ENCODE measurements around the gene GUCA2B. TPM values are rescaled to one million over a fixed set of nuclear protein-coding genes. Genes with fewer than 3 reads are reported as not detected.

The GUCA2B gene
- total RNA-seq, 1 donor from 2014 or later = not detected

DNA sequence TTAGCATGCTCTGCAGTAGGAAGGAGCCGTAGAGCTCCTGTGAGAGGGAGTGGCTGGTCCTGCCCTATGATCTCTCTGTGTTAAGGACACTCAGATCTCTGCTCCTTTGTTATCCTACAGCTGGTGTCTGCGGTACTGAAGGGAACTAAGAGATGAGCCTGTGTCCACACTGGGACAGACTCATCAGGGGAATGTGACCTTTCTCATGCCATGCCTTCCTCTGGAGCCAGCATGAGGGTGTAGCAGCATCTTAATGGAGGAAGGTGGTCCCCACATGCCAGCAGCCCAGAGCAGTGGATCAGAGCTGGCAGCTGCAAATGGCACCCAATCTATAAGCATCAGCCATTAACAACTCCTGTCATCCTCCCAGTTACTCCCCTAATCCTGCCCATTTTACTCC lies 24.7 kb upstream of the GUCA2B start:
- no peaks in the 10 kb centered on the region for H3K9me3 Mint-ChIP-seq
- TF ChIP-seq, protein P1, sequence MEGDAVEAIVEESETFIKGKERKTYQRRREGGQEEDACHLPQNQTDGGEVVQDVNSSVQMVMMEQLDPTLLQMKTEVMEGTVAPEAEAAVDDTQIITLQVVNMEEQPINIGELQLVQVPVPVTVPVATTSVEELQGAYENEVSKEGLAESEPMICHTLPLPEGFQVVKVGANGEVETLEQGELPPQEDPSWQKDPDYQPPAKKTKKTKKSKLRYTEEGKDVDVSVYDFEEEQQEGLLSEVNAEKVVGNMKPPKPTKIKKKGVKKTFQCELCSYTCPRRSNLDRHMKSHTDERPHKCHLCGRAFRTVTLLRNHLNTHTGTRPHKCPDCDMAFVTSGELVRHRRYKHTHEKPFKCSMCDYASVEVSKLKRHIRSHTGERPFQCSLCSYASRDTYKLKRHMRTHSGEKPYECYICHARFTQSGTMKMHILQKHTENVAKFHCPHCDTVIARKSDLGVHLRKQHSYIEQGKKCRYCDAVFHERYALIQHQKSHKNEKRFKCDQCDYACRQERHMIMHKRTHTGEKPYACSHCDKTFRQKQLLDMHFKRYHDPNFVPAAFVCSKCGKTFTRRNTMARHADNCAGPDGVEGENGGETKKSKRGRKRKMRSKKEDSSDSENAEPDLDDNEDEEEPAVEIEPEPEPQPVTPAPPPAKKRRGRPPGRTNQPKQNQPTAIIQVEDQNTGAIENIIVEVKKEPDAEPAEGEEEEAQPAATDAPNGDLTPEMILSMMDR (conservative IDR thresholded peaks at IDR 0.05) = no peak
- no peak overlapping the region for H3K4me3 Mint-ChIP-seq
- no peak overlapping the region for H3K27ac Mint-ChIP-seq (ENCODE audit: unreplicated experiment)
- H3K27me3 Mint-ChIP-seq (ENCODE audit: low read depth) = peaks cover 7% of the 10 kb centered on the region
- H3K4me1 Mint-ChIP-seq = no peaks in the 10 kb centered on the region
- DNase-seq (ENCODE audit: low read depth, low spot score) = no peak
- no peaks in the 10 kb centered on the region for H3K36me3 Mint-ChIP-seq (ENCODE audit: low read depth)

DNA sequence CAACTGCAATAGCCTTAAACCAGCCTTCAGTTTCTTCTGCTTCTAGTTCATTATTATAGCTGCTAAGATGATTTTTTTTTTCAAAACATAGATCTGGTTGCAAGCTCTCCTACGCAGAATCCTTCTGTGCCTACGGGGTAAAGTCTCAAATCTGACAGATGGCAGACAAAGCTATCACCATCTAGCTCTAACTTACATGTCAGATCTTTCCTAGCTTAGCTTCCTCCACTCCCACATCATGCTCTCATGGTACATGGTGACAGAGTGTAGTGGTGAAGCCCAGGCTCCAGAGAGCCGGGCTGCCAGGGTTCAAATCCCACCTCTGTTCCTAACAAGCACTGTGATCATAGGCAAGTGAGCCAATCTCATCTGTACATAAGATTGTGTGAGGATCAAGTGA lies 24.2 kb upstream of the GUCA2B start:
- H3K4me1 Mint-ChIP-seq = no peaks in the 10 kb centered on the region
- TF ChIP-seq, protein P1 (conservative IDR thresholded peaks at IDR 0.05) = no peak
- DNase-seq (ENCODE audit: low read depth, low spot score) = no peak
- no peak overlapping the region for H3K4me3 Mint-ChIP-seq
- H3K27me3 Mint-ChIP-seq (ENCODE audit: low read depth) = peaks cover 7% of the 10 kb centered on the region
- no peaks in the 10 kb centered on the region for H3K9me3 Mint-ChIP-seq
- H3K27ac Mint-ChIP-seq (ENCODE audit: unreplicated experiment) = no peak overlapping the region
- H3K36me3 Mint-ChIP-seq (ENCODE audit: low read depth) = no peaks in the 10 kb centered on the region

DNA sequence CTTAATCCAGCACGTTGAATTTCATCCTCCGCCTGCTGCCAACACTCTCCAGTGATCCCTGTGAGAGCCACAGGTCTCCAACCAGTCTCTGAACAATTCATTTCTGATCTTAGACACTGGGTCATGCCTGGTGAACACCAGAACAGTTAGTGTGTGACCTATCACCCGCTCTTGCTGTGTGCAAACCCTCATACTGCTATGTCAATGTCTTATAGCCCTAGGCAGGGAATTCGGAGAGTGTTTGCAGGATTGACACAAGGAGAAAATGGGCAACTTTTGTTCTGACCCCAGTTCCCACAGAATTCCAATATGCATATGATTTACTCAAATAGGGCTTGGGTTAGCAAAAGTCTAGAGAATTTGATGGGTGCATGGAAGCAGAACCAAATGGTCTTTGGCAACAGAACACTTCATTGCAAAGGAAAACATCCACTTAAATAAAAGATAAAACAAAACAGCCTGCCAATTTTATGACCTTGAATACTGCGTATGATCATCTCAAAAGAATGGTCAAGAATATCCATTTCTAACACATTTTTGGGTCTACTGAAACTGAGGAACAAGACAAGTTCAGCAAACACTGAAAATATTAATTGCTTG lies 23.0 kb upstream of the GUCA2B start:
- no peak for DNase-seq (ENCODE audit: low read depth, low spot score)
- Mint-ChIP-seq H3K4me1 (no peaks in the 10 kb centered on the region), H3K27me3 (ENCODE audit: low read depth) (peaks cover 7% of the 10 kb centered on the region), H3K9me3 (no peaks in the 10 kb centered on the region), H3K27ac (ENCODE audit: unreplicated experiment) (no peak overlapping the region), H3K36me3 (ENCODE audit: low read depth) (no peaks in the 10 kb centered on the region), H3K4me3 (no peak overlapping the region)
- TF ChIP-seq, protein P1 (conservative IDR thresholded peaks at IDR 0.05) = no peak

DNA sequence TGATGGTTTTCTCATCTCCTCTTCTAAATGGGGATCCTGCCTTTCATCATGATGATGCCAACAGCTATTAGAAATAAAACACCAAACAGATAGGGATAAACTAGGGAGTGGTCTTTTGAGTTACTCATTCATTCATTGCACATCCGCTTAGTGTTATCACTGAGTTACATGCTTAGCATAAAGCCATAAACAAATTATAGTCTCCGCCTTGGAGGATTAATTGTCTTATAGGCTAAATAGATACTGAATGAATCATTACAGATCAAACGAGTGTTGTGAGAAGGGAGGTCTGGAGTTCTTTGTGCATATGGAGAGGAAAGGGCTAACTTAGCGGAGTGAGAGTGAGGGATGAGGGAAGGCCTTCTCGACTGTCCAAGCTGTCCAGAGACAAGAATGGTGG lies 19.8 kb upstream of the GUCA2B start:
- no peak for DNase-seq (ENCODE audit: low read depth, low spot score)
- no peaks in the 10 kb centered on the region for H3K36me3 Mint-ChIP-seq (ENCODE audit: low read depth)
- H3K9me3 Mint-ChIP-seq = no peaks in the 10 kb centered on the region
- H3K27me3 Mint-ChIP-seq (ENCODE audit: low read depth) = peaks cover 4% of the 10 kb centered on the region
- no peak overlapping the region for H3K27ac Mint-ChIP-seq (ENCODE audit: unreplicated experiment)
- no peak overlapping the region for H3K4me3 Mint-ChIP-seq
- H3K4me1 Mint-ChIP-seq = peaks cover 6% of the 10 kb centered on the region
- TF ChIP-seq, protein P1 (conservative IDR thresholded peaks at IDR 0.05) = no peak

DNA sequence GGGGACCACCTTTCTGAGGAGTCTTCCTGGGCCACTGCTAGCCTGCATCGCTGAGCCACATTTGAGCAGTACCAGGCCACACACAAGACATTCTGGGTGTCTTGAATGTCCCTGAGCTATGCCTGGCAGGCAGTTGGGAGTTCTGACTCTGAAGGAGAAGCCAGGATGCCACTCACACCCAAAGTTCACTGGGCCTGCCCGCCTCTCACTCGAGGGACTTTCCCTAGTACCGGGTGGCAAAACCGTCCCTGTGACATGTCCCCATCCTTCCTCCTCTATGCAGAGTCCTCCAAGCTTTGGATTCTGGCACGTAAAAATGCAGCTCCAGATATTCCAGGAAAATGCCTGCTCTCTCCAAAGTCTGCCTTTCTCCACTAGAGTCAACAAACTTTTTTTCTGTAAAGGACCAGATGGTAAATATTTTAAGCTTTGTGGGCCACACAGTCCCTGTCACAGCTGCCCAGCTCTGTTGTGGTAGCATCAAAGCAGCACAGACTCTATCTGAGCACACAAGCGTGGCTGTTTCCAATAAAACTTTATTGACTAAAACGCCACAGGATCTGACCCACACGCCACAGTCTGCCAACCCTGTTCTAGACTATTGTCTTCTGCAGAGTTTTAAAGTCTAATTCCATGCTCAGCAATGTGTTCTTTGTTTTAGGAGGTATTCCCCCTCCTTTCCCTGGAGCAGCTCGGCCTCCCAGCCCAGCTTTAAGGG lies 19.2 kb upstream of the GUCA2B start:
- Mint-ChIP-seq H3K36me3 (ENCODE audit: low read depth) (no peaks in the 10 kb centered on the region), H3K27ac (ENCODE audit: unreplicated experiment) (no peak overlapping the region), H3K4me3 (no peak overlapping the region), H3K27me3 (ENCODE audit: low read depth) (no peaks in the 10 kb centered on the region), H3K4me1 (peaks cover 6% of the 10 kb centered on the region), H3K9me3 (no peaks in the 10 kb centered on the region)
- TF ChIP-seq, protein P1 (conservative IDR thresholded peaks at IDR 0.05) = no peak
- DNase-seq (ENCODE audit: low read depth, low spot score) = no peak
